Bronchial epithelial cell (primary cell): Measurements from ENCODE around the gene KCNN1. TPM values are rescaled to one million over a fixed set of nuclear protein-coding genes. Genes with fewer than 3 reads are reported as not detected.

ENCODE experiments used
- DNase-seq: peaks from one replicate; pipeline ENCODE4 v3.0.0-alpha.2; 2010; ENCODE audit warnings: low read depth
- FAIRE-seq: peaks from 2 replicates; lab custom pipeline; 2011; peaks lifted over from hg19 to GRCh38; lab: Jason Lieb, UNC
- H3K27me3 ChIP-seq: 2 replicates; pipeline ENCODE4 v1.5.1; 2011; ENCODE audit warnings: low read length; ENCODE audit not compliant: control insufficient read depth, insufficient read depth
- H3K36me3 ChIP-seq: 2 replicates; pipeline ENCODE4 v1.5.1; 2011; ENCODE audit warnings: low read length; ENCODE audit not compliant: control insufficient read depth, insufficient read depth
- H3K4me3 ChIP-seq: 2 replicates; pipeline ENCODE4 v1.5.1; 2011; ENCODE audit warnings: mild to moderate bottlenecking, low read depth, low read length, control low read depth
- CTCF ChIP-seq: IDR thresholded peaks from 2 replicates; pipeline ENCODE4 v1.5.1; 2011; ENCODE audit warnings: mild to moderate bottlenecking, moderate library complexity, low read length, control low read depth, inconsistent platforms; ENCODE audit not compliant: insufficient read depth, severe bottlenecking
- total RNA-seq: library from RNA; depleted of rRNA; stranded (reverse); fragments of >200 nt; gene quantifications from 2 replicates; pipeline ENCODE4 v1.2.1, GENCODE V29; 2014

KCNN1 gene
- total RNA-seq, 1 donor from 2014 or later = not detected

GRCh38 chr19:17963936-17964691 is 2.8 kb upstream of the KCNN1 start:
- FAIRE-seq = no peak
- H3K36me3 ChIP-seq = no peaks in the 10 kb centered on the region
- DNase-seq = no peak
- no peak for TF ChIP-seq CTCF
- H3K27me3 ChIP-seq = peaks cover 17% of the 10 kb centered on the region
- no peak overlapping the region for H3K4me3 ChIP-seq

GRCh38 chr19:17965370-17966128 is 1.4 kb upstream of the KCNN1 start:
- DNase-seq = no peak
- no peak for TF ChIP-seq CTCF
- FAIRE-seq = no peak
- H3K27me3 ChIP-seq = peaks cover 17% of the 10 kb centered on the region
- no peak overlapping the region for H3K4me3 ChIP-seq
- no peaks in the 10 kb centered on the region for H3K36me3 ChIP-seq

GRCh38 chr19:17966129-17966483 is 801 bp upstream of the KCNN1 start:
- TF ChIP-seq CTCF = no peak
- Histone ChIP-seq H3K4me3 (no peak overlapping the region), H3K36me3 (no peaks in the 10 kb centered on the region), H3K27me3 (peaks cover 17% of the 10 kb centered on the region)
- no peak for DNase-seq
- no peak for FAIRE-seq

GRCh38 chr19:17967257-17968051 is 547 bp downstream of the KCNN1 start:
- Histone ChIP-seq H3K36me3 (no peaks in the 10 kb centered on the region), H3K4me3 (no peak overlapping the region), H3K27me3 (peaks cover 17% of the 10 kb centered on the region)
- no peak for DNase-seq
- no peak for FAIRE-seq
- no peak for TF ChIP-seq CTCF

- DNase-seq (no peak), FAIRE-seq (no peak)
- Histone ChIP-seq H3K4me3 (no peak overlapping the region), H3K36me3 (no peaks in the 10 kb centered on the region), H3K27me3 (peaks cover 17% of the 10 kb centered on the region)
- TF ChIP-seq CTCF = no peak
These were observed 1.5 kb downstream of the KCNN1 start for GRCh38 chr19:17968362-17968761.
